ENCODE measurements around the gene ALDH1A1.

GRCh38 chr9:72949244-72949582 lies 3.6 kb downstream of the ALDH1A1 start:
- no peak for TF ChIP-seq CTCF (IDR thresholded peaks at IDR 0.05)
- no peak for TF ChIP-seq ZMAT4 (CRISPR knock-in tag; IDR thresholded peaks at IDR 0.05)
